Caco-2 (cell line): Measurements from ENCODE around the gene RTKN2. TPM values are rescaled to one million over a fixed set of nuclear protein-coding genes. Genes with fewer than 3 reads are reported as not detected.

Experiments used
- BruUV-seq: library from RNA; stranded (reverse); fragments of 400-500 nt; replicated peaks from 2 replicates; lab custom pipeline; 2021; lab: Mats Ljungman, UMichigan
- CTCF ChIA-PET: fragments of 300-600 bp; sonication (Branson Sonifier 250); formaldehyde crosslinking; loops from one replicate; lab custom pipeline; 2022; ENCODE audit warnings: antibody characterized with exemption; lab: Charles Lee
- POLR2A ChIA-PET: fragments of 300-600 bp; sonication (Branson Sonifier 250); formaldehyde crosslinking; loops from one replicate; lab custom pipeline; 2022; ENCODE audit warnings: antibody characterized with exemption; lab: Charles Lee
- DNase-seq, 2 experiments: peaks; one replicate each; pipeline versions ENCODE4 v3.0.0 to v3.0.0-alpha.2; 2020 to 2022
- H3K27me3 ChIP-seq: replicated peaks from 2 replicates; pipeline ENCODE4 v1.6.0; 2011; ENCODE audit warnings: low read length; ENCODE audit not compliant: control insufficient read depth, insufficient read depth
- H3K36me3 ChIP-seq: 2 replicates; pipeline ENCODE4 v1.5.1; 2011; ENCODE audit warnings: low read length; ENCODE audit not compliant: control insufficient read depth, insufficient read depth
- H3K4me1 ChIP-seq: fragments of 250-450 bp; sonication (Bioruptor Pico); 2 replicates; pipeline ENCODE4 v1.5.1; 2020; ENCODE audit warnings: mild to moderate bottlenecking
- H3K4me3 ChIP-seq: 2 replicates; pipeline ENCODE4 v1.5.1; 2011; ENCODE audit warnings: low read depth, mild to moderate bottlenecking, control low read depth, low read length
- H3K9me3 ChIP-seq: fragments of 250-450 bp; sonication (Bioruptor Pico); 2 replicates; pipeline ENCODE4 v1.5.1; 2020; ENCODE audit warnings: mild to moderate bottlenecking, moderate library complexity
- H3K27ac Mint-ChIP-seq: one replicate; pipeline ENCODE4 v1.8.0; 2022; ENCODE audit warnings: mixed read lengths; ENCODE audit not compliant: unreplicated experiment
- H3K27me3 Mint-ChIP-seq: one replicate; pipeline ENCODE4 v1.8.0; 2022; ENCODE audit warnings: mixed read lengths; ENCODE audit not compliant: insufficient read depth, unreplicated experiment
- H3K36me3 Mint-ChIP-seq: one replicate; pipeline ENCODE4 v1.8.0; 2022; ENCODE audit warnings: mild to moderate bottlenecking, mixed read lengths; ENCODE audit not compliant: insufficient read depth, unreplicated experiment
- H3K4me1 Mint-ChIP-seq: one replicate; pipeline ENCODE4 v1.8.0; 2022; ENCODE audit warnings: low read depth, mixed read lengths; ENCODE audit not compliant: unreplicated experiment
- H3K4me3 Mint-ChIP-seq: one replicate; pipeline ENCODE4 v1.8.0; 2022; ENCODE audit warnings: mild to moderate bottlenecking, moderate library complexity, mixed read lengths; ENCODE audit not compliant: unreplicated experiment
- H3K9me3 Mint-ChIP-seq: one replicate; pipeline ENCODE4 v1.8.0; 2022; ENCODE audit warnings: mixed read lengths; ENCODE audit not compliant: unreplicated experiment
- intact Hi-C: fragments of 100-400 bp; cut with micrococcal nuclease; formaldehyde crosslinking; loops from one replicate; pipeline ENCODE4 v1.10.0; 2022; ENCODE audit not compliant: unreplicated experiment
- total RNA-seq: library from RNA; stranded (reverse); gene quantifications from 2 replicates; pipeline ENCODE4 v1.2.3, GENCODE V29; 2022
- TF ChIP-seq, protein P1 (sequence below), 2 experiments: fragments of 200-600 bp in 1 of 2; IDR thresholded peaks; 1 replicate in 1 of 2; 2 replicates in 1 of 2; pipeline versions ENCODE4 v1.5.1 to v1.8.0; 2011 to 2022; ENCODE audit warnings: antibody characterized with exemption in 1 of 2, control low read depth in 1 of 2, inconsistent platforms in 1 of 2, low read depth in 1 of 2, low read length in 1 of 2, mild to moderate bottlenecking in 1 of 2, moderate library complexity in 1 of 2; ENCODE audit not compliant: insufficient read depth in 1 of 2, severe bottlenecking in 1 of 2, unreplicated experiment in 1 of 2

Gene RTKN2
- total RNA-seq, 1 experiment from 2014 or later, result 37.1 TPM

GRCh38 chr10:62165803-62166202 lies 102.8 kb downstream of the RTKN2 start:
- Mint-ChIP-seq H3K9me3 (no peaks in the 10 kb centered on the region), H3K36me3 (no peaks in the 10 kb centered on the region), H3K4me3 (no peak overlapping the region), H3K27me3 (no peaks in the 10 kb centered on the region), H3K27ac (no peak overlapping the region), H3K4me1 (no peaks in the 10 kb centered on the region)
- Histone ChIP-seq H3K9me3 (no peaks in the 10 kb centered on the region), H3K27me3 (no peaks in the 10 kb centered on the region), H3K4me1 (no peaks in the 10 kb centered on the region), H3K36me3 (no peaks in the 10 kb centered on the region), H3K4me3 (no peak overlapping the region)
- TF ChIP-seq, protein P1, sequence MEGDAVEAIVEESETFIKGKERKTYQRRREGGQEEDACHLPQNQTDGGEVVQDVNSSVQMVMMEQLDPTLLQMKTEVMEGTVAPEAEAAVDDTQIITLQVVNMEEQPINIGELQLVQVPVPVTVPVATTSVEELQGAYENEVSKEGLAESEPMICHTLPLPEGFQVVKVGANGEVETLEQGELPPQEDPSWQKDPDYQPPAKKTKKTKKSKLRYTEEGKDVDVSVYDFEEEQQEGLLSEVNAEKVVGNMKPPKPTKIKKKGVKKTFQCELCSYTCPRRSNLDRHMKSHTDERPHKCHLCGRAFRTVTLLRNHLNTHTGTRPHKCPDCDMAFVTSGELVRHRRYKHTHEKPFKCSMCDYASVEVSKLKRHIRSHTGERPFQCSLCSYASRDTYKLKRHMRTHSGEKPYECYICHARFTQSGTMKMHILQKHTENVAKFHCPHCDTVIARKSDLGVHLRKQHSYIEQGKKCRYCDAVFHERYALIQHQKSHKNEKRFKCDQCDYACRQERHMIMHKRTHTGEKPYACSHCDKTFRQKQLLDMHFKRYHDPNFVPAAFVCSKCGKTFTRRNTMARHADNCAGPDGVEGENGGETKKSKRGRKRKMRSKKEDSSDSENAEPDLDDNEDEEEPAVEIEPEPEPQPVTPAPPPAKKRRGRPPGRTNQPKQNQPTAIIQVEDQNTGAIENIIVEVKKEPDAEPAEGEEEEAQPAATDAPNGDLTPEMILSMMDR (IDR thresholded peaks at IDR 0.05; ENCODE audit: insufficient read depth in 1 of 2, low read depth in 1 of 2, low read length in 1 of 2, severe bottlenecking in 1 of 2, unreplicated experiment in 1 of 2), result no peak
- no TSS peak for BruUV-seq
- ChIA-PET POLR2A (no interaction called here), CTCF (no interaction called here)
- DNase-seq, result no peak
- intact Hi-C loops, result no loop called here

DNA sequence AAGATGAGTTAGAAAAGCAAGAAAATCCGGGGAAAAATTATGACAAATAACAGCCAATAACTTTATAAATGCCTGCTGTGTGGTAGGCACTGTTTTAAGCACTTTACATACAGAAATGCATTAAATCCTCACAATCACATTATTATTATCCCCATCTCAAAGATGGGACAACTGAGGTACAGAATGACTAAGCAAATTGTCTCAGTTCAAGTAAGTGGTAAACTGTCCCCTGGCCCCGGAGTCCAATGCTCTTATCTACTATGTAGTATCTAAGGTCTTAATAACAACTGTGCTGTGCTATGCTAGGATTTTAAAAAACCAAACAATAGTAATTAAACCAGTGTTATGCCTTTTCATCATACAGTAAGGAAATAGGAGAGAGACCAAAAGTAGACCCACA lies 105.6 kb downstream of the RTKN2 start:
- Histone ChIP-seq H3K4me1 (no peaks in the 10 kb centered on the region), H3K4me3 (no peak overlapping the region), H3K9me3 (no peaks in the 10 kb centered on the region), H3K36me3 (no peaks in the 10 kb centered on the region), H3K27me3 (no peaks in the 10 kb centered on the region)
- TF ChIP-seq, protein P1 (IDR thresholded peaks at IDR 0.05; ENCODE audit: insufficient read depth in 1 of 2, low read depth in 1 of 2, low read length in 1 of 2, severe bottlenecking in 1 of 2, unreplicated experiment in 1 of 2), result no peak
- Mint-ChIP-seq H3K27me3 (no peaks in the 10 kb centered on the region), H3K4me1 (no peaks in the 10 kb centered on the region), H3K27ac (no peak overlapping the region), H3K4me3 (no peak overlapping the region), H3K36me3 (no peaks in the 10 kb centered on the region), H3K9me3 (no peaks in the 10 kb centered on the region)
- DNase-seq, result no peak
- POLR2A ChIA-PET, result no interaction called here
- intact Hi-C loops, result no loop called here
- CTCF ChIA-PET, result no interaction called here
- BruUV-seq, result no TSS peak

DNA sequence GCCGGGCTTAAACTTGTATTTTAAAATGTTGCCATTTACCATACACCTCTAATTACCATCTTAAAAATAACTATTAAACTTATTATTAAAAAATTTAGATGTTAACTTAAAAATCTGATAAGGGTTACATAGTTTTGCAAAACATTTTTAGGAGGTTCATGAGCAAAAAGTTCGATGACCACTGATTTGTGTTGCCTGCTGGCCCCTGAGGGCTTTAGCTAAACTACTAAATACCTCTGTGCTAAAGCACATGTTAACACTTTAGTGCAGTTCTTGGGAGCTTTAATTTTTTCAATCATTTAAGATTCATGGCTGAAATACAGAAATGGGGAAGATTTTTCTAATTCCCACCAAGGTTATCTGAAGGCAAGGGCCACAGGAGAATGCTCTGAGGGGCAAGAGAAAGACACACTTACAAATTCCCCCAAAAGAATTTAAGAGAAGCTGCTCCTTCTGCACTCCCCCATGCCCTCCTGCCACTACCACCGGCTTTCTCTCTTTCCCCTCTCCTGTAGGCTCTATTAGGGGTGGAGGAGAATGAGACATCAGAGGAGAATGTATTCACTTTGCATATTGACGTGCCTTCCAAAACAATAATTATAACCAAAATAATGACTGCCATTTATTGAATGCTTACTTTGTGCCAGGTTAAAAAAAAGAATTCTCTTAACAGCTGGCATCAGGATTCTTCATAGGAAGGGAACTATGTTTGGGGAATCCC lies 106.2 kb downstream of the RTKN2 start:
- POLR2A ChIA-PET, result no interaction called here
- CTCF ChIA-PET, result no interaction called here
- H3K9me3 Mint-ChIP-seq, result no peaks in the 10 kb centered on the region
- H3K36me3 Mint-ChIP-seq, result no peaks in the 10 kb centered on the region
- TF ChIP-seq, protein P1 (IDR thresholded peaks at IDR 0.05; ENCODE audit: insufficient read depth in 1 of 2, low read depth in 1 of 2, low read length in 1 of 2, severe bottlenecking in 1 of 2, unreplicated experiment in 1 of 2), result no peak
- DNase-seq, result no peak
- no peak overlapping the region for H3K4me3 ChIP-seq
- H3K9me3 ChIP-seq, result no peaks in the 10 kb centered on the region
- H3K4me1 Mint-ChIP-seq, result no peaks in the 10 kb centered on the region
- no peaks in the 10 kb centered on the region for H3K36me3 ChIP-seq
- no peaks in the 10 kb centered on the region for H3K27me3 ChIP-seq
- no peak overlapping the region for H3K4me3 Mint-ChIP-seq
- intact Hi-C loops, result no loop called here
- H3K27ac Mint-ChIP-seq, result no peak overlapping the region
- H3K4me1 ChIP-seq, result no peaks in the 10 kb centered on the region
- BruUV-seq, result no TSS peak
- H3K27me3 Mint-ChIP-seq, result no peaks in the 10 kb centered on the region
